ENCODE measurements around the gene NUP62. TPM values are rescaled to one million over a fixed set of nuclear protein-coding genes. Genes with fewer than 3 reads are reported as not detected.
"Not testable (repeated sequence)": the region's sequence is repeated elsewhere in the genome, so short reads cannot be mapped to it uniquely, and the experiment has no call there.

The NUP62 gene
- total RNA-seq, 3 donors from 2014 or later: 172 to 189 (median 184) TPM

DNA sequence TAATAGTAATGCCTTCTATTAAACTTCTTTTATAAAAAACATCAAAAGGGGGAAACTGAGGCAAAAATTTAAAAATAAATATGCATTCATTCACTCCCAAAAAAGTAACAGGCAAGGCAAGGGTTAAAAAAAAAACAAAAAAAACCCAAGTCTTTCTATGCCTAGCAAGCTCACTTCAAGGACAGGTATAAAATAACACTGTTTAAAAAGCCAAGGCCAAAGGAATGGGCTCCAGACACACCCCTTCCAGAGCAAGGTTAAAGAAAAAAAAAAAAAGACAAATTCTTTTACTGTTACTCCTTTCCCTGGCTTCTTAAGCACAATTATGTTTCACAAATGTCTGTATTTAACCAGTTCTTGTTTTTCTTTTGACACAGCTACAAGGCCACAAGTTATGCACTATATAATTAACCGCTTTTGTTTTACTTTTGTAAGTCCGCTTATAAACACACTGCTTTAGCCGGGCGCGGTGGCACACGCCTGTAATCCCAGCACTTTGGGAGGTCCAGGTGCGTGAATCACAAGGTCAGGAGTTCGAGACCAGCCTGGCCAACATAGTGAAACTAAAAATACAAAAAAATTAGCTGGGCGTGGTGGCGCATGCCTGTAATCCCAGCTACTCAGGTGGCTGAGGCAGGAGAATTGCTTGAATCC is 28.1 kb upstream of the NUP62 start:
- Mint-ChIP-seq H3K27me3 (ENCODE audit: low read depth) (peaks cover 5% of the 10 kb centered on the region), H3K4me3 (no peak overlapping the region), H3K36me3 (ENCODE audit: insufficient read depth) (no peaks in the 10 kb centered on the region), H3K9me3 (no peaks in the 10 kb centered on the region), H3K4me1 (ENCODE audit: low read depth) (peaks cover 2% of the 10 kb centered on the region)
- ATAC-seq (no peak), DNase-seq (no peak)

DNA sequence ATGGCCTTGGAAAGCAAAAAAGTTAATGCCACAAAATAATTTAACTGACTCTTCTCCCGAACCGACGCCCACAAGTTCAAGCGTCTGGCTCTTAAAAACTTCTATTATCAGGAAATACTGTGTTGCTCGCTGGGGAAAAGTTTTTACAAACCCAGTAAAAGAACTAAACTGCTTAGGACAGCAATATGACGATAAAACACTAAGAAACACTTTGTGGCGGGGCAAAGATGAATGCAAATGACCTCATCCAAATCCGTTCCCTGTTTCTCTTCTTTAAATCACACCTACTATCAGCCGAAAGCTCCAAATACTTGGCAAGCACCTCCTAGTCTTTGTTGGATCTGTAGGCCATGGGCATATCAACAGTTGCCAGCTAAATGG is 26.8 kb upstream of the NUP62 start:
- H3K4me1 Mint-ChIP-seq (ENCODE audit: low read depth): peaks cover 2% of the 10 kb centered on the region
- ATAC-seq: no peak

GRCh38 chr19:49954933-49955332 is 25.6 kb upstream of the NUP62 start:
- no peaks in the 10 kb centered on the region for H3K36me3 Mint-ChIP-seq (ENCODE audit: insufficient read depth)
- H3K27me3 Mint-ChIP-seq (ENCODE audit: low read depth): peaks cover 17% of the 10 kb centered on the region
- no peak overlapping the region for H3K4me3 Mint-ChIP-seq
- no peak for DNase-seq
- peaks cover 2% of the 10 kb centered on the region for H3K4me1 Mint-ChIP-seq (ENCODE audit: low read depth)
- H3K9me3 Mint-ChIP-seq: no peaks in the 10 kb centered on the region
- no peak for ATAC-seq

More for the DNA sequence above, 26.8 kb upstream of the NUP62 start:
- no peaks in the 10 kb centered on the region for H3K9me3 Mint-ChIP-seq
- peaks cover 10% of the 10 kb centered on the region for H3K27me3 Mint-ChIP-seq (ENCODE audit: low read depth)
- H3K4me3 Mint-ChIP-seq: no peak overlapping the region
- no peaks in the 10 kb centered on the region for H3K36me3 Mint-ChIP-seq (ENCODE audit: insufficient read depth)
- no peak for DNase-seq

- ATAC-seq (no peak), DNase-seq (no peak)
- Mint-ChIP-seq H3K4me3 (no peak overlapping the region), H3K36me3 (ENCODE audit: insufficient read depth) (no peaks in the 10 kb centered on the region), H3K27me3 (ENCODE audit: low read depth) (peaks cover 17% of the 10 kb centered on the region), H3K4me1 (ENCODE audit: low read depth) (peaks cover 2% of the 10 kb centered on the region), H3K9me3 (no peaks in the 10 kb centered on the region)
Measured at GRCh38 chr19:49954092-49954829, 25.0 kb upstream of the NUP62 start.

GRCh38 chr19:49953416-49953815 is 24.1 kb upstream of the NUP62 start:
- Mint-ChIP-seq H3K9me3 (no peaks in the 10 kb centered on the region), H3K36me3 (ENCODE audit: insufficient read depth) (no peaks in the 10 kb centered on the region), H3K4me1 (ENCODE audit: low read depth) (peaks cover 2% of the 10 kb centered on the region), H3K27me3 (ENCODE audit: low read depth) (peaks cover 17% of the 10 kb centered on the region), H3K4me3 (no peak overlapping the region)
- no peak for DNase-seq
- ATAC-seq: no peak

DNA sequence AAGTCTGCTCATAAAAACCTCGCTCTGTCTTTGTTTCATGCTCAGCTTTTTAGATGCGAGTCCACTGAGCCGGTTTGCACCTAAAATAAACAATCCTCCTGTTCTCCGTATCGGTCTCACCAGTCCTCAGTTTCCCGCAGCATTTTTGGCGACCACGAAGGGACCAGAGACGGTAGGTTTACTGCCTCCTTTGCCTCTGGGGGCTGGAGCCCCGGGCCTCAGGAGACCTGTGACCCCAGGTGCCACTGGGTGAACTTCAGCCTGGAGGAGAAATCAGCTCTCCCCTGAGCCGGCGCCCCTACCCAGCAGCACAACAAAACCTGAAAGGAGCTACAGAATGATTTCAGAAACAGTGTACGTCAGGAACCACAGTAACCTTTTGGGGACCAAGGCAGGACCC is 23.6 kb upstream of the NUP62 start:
- DNase-seq (no peak), ATAC-seq (no peak)
- no peaks in the 10 kb centered on the region for H3K9me3 Mint-ChIP-seq
- H3K27me3 Mint-ChIP-seq (ENCODE audit: low read depth): peaks cover 15% of the 10 kb centered on the region
- no peaks in the 10 kb centered on the region for H3K36me3 Mint-ChIP-seq (ENCODE audit: insufficient read depth)
- peaks cover 2% of the 10 kb centered on the region for H3K4me1 Mint-ChIP-seq (ENCODE audit: low read depth)
- H3K4me3 Mint-ChIP-seq: no peak overlapping the region

GRCh38 chr19:49952479-49952836 is 23.2 kb upstream of the NUP62 start:
- no peaks in the 10 kb centered on the region for H3K9me3 Mint-ChIP-seq
- ATAC-seq (no peak), DNase-seq (no peak)
- H3K36me3 Mint-ChIP-seq (ENCODE audit: insufficient read depth): no peaks in the 10 kb centered on the region
- peaks cover 2% of the 10 kb centered on the region for H3K4me1 Mint-ChIP-seq (ENCODE audit: low read depth)
- H3K4me3 Mint-ChIP-seq: no peak overlapping the region
- H3K27me3 Mint-ChIP-seq (ENCODE audit: low read depth): peaks cover 15% of the 10 kb centered on the region

GRCh38 chr19:49951806-49952478 is 22.6 kb upstream of the NUP62 start:
- Mint-ChIP-seq H3K4me3 (no peak overlapping the region), H3K36me3 (ENCODE audit: insufficient read depth) (no peaks in the 10 kb centered on the region), H3K9me3 (no peaks in the 10 kb centered on the region), H3K27me3 (ENCODE audit: low read depth) (peaks cover 16% of the 10 kb centered on the region), H3K4me1 (ENCODE audit: low read depth) (peaks cover 2% of the 10 kb centered on the region)
- ATAC-seq (no peak), DNase-seq (no peak)

GRCh38 chr19:49950956-49951526 is 21.7 kb upstream of the NUP62 start:
- ATAC-seq: no peak
- no peak overlapping the region for H3K4me3 Mint-ChIP-seq
- DNase-seq: no peak
- H3K9me3 Mint-ChIP-seq: no peaks in the 10 kb centered on the region
- peaks cover 19% of the 10 kb centered on the region for H3K27me3 Mint-ChIP-seq (ENCODE audit: low read depth)
- no peaks in the 10 kb centered on the region for H3K36me3 Mint-ChIP-seq (ENCODE audit: insufficient read depth)
- peaks cover 2% of the 10 kb centered on the region for H3K4me1 Mint-ChIP-seq (ENCODE audit: low read depth)

GRCh38 chr19:49950590-49950948 is 21.3 kb upstream of the NUP62 start:
- Mint-ChIP-seq H3K4me1 (ENCODE audit: low read depth) (peaks cover 2% of the 10 kb centered on the region), H3K36me3 (ENCODE audit: insufficient read depth) (no peaks in the 10 kb centered on the region), H3K4me3 (no peak overlapping the region), H3K27me3 (ENCODE audit: low read depth) (peaks cover 19% of the 10 kb centered on the region), H3K9me3 (no peaks in the 10 kb centered on the region)
- ATAC-seq (no peak), DNase-seq (no peak)

GRCh38 chr19:49949742-49950589 is 20.7 kb upstream of the NUP62 start:
- DNase-seq (no peak), ATAC-seq (no peak)
- H3K36me3 Mint-ChIP-seq (ENCODE audit: insufficient read depth): no peaks in the 10 kb centered on the region
- peaks cover 21% of the 10 kb centered on the region for H3K27me3 Mint-ChIP-seq (ENCODE audit: low read depth)
- peaks cover 2% of the 10 kb centered on the region for H3K4me1 Mint-ChIP-seq (ENCODE audit: low read depth)
- H3K4me3 Mint-ChIP-seq: no peak overlapping the region
- no peaks in the 10 kb centered on the region for H3K9me3 Mint-ChIP-seq

GRCh38 chr19:49946415-49946814 is 17.1 kb upstream of the NUP62 start:
- Mint-ChIP-seq H3K9me3 (no peaks in the 10 kb centered on the region), H3K36me3 (ENCODE audit: insufficient read depth) (no peaks in the 10 kb centered on the region), H3K27me3 (ENCODE audit: low read depth) (peaks cover 29% of the 10 kb centered on the region), H3K4me1 (ENCODE audit: low read depth) (peaks cover 2% of the 10 kb centered on the region), H3K4me3 (no peak overlapping the region)
- ATAC-seq (no peak), DNase-seq (no peak)

DNA sequence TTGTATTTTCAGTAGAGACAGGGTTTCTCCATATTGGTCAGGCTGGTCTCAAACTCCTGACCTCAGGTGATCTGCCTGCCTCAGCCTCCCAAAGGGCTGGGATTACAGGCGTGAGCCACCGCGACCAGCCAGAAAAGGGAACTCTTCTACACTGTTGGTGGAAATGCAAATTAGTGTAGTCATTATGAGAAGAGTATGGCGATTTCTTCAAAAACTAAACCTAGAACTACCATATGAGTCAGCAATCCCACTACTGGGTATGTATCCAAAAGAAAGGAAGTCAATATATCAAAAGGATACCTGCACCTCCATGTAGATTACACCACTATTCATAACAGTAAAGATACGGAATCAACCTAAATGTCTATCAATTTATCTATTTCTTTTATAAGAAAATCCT is 15.3 kb upstream of the NUP62 start:
- ATAC-seq: peak; percentile 76 to 80
- not testable (repeated sequence) for H3K36me3 Mint-ChIP-seq (ENCODE audit: insufficient read depth); H3K4me3 Mint-ChIP-seq; H3K4me1 Mint-ChIP-seq (ENCODE audit: low read depth); H3K9me3 Mint-ChIP-seq; DNase-seq
- peaks cover 21% of the 10 kb centered on the region for H3K27me3 Mint-ChIP-seq (ENCODE audit: low read depth)

GRCh38 chr19:49940482-49940791 is 11.1 kb upstream of the NUP62 start:
- ATAC-seq (no peak), DNase-seq (no peak)
- H3K9me3 Mint-ChIP-seq: no peaks in the 10 kb centered on the region
- H3K4me3 Mint-ChIP-seq: no peak overlapping the region
- no peaks in the 10 kb centered on the region for H3K36me3 Mint-ChIP-seq (ENCODE audit: insufficient read depth)
- H3K27me3 Mint-ChIP-seq (ENCODE audit: low read depth): peaks cover 16% of the 10 kb centered on the region
- peaks cover 4% of the 10 kb centered on the region for H3K4me1 Mint-ChIP-seq (ENCODE audit: low read depth)
